HL-60 (cell line): ENCODE measurements around the gene SLC15A2.

Experiments used
- DNase-seq, 2 experiments: peaks; one replicate each; pipeline ENCODE4 v3.0.0-alpha.2; 2010 to 2020; ENCODE audit warnings: low read depth in 1 of 2, low spot score in 1 of 2
- H3K27ac ChIP-seq: fragments of 250-450 bp; sonication (Bioruptor Pico); replicated peaks from 2 replicates; pipeline ENCODE4 v1.5.1; 2020; ENCODE audit warnings: mild to moderate bottlenecking, moderate library complexity
- H3K27me3 ChIP-seq: fragments of 250-450 bp; sonication (Bioruptor Pico); 2 replicates; pipeline ENCODE4 v1.5.1; 2021; ENCODE audit warnings: mild to moderate bottlenecking, moderate library complexity; ENCODE audit not compliant: insufficient read depth, poor library complexity, severe bottlenecking
- H3K4me3 ChIP-seq: replicated peaks from 2 replicates; pipeline ENCODE4 v1.5.1; 2011; ENCODE audit warnings: mild to moderate bottlenecking, control low read depth, low read length; ENCODE audit not compliant: insufficient read depth
- CTCF ChIP-seq: IDR thresholded peaks from one replicate; pipeline ENCODE4 v1.5.1; 2011; ENCODE audit warnings: low read length, control low read depth, inconsistent platforms; ENCODE audit not compliant: insufficient read depth
- GABPA ChIP-seq: IDR thresholded peaks from 2 replicates; pipeline ENCODE4 v1.6.1; 2012; ENCODE audit warnings: low read depth
- POLR2AphosphoS5 ChIP-seq: IDR thresholded peaks from 2 replicates; pipeline ENCODE4 v1.6.1; 2012; ENCODE audit warnings: low read depth
- SPI1 ChIP-seq: IDR thresholded peaks from 2 replicates; pipeline ENCODE4 v1.6.1; 2012; ENCODE audit warnings: low read depth, mild to moderate bottlenecking, borderline replicate concordance
- TF ChIP-seq, protein P1 (sequence below): IDR thresholded peaks from 2 replicates; pipeline ENCODE4 v1.6.1; 2012; ENCODE audit warnings: low read depth; ENCODE audit not compliant: insufficient replicate concordance

SLC15A2 gene

GRCh38 chr3:121962443-121962842, 68.2 kb downstream of the SLC15A2 start:
- H3K27me3 ChIP-seq, result no peaks in the 10 kb centered on the region
- TF ChIP-seq SPI1 (no peak), POLR2AphosphoS5 (no peak), CTCF (no peak), GABPA (no peak)
- TF ChIP-seq, protein P1, sequence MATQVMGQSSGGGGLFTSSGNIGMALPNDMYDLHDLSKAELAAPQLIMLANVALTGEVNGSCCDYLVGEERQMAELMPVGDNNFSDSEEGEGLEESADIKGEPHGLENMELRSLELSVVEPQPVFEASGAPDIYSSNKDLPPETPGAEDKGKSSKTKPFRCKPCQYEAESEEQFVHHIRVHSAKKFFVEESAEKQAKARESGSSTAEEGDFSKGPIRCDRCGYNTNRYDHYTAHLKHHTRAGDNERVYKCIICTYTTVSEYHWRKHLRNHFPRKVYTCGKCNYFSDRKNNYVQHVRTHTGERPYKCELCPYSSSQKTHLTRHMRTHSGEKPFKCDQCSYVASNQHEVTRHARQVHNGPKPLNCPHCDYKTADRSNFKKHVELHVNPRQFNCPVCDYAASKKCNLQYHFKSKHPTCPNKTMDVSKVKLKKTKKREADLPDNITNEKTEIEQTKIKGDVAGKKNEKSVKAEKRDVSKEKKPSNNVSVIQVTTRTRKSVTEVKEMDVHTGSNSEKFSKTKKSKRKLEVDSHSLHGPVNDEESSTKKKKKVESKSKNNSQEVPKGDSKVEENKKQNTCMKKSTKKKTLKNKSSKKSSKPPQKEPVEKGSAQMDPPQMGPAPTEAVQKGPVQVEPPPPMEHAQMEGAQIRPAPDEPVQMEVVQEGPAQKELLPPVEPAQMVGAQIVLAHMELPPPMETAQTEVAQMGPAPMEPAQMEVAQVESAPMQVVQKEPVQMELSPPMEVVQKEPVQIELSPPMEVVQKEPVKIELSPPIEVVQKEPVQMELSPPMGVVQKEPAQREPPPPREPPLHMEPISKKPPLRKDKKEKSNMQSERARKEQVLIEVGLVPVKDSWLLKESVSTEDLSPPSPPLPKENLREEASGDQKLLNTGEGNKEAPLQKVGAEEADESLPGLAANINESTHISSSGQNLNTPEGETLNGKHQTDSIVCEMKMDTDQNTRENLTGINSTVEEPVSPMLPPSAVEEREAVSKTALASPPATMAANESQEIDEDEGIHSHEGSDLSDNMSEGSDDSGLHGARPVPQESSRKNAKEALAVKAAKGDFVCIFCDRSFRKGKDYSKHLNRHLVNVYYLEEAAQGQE, result no peak
- DNase-seq, result no peak
- H3K4me3 ChIP-seq, result no peak overlapping the region
- H3K27ac ChIP-seq, result no peak overlapping the region

- DNase-seq, result no peak
- no peak overlapping the region for H3K27ac ChIP-seq
- H3K4me3 ChIP-seq, result no peak overlapping the region
- no peaks in the 10 kb centered on the region for H3K27me3 ChIP-seq
- TF ChIP-seq SPI1 (no peak), POLR2AphosphoS5 (no peak), CTCF (no peak), GABPA (no peak)
- TF ChIP-seq, protein P1, result no peak
Measured at GRCh38 chr3:121963608-121964007, 69.4 kb downstream of the SLC15A2 start.

DNA sequence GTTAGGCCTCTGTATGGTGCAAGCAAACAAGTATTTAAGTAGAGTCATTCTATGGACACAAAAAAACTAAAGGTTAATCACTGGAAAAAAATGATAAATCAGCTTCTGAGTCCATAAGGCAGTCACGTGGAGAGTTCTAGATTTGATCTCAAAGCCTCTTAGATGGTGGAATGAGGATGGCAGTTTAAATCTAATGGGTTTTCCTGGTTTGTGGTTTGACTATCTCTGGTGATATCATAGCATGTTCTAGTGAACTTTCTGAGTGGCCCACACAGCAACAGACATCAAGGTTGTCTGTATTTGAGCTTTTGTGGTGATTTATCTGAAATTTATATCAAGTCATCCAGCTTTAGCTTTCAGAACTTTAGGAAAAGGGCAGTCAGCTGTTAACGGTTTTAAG, 75.4 kb downstream of the SLC15A2 start:
- Histone ChIP-seq H3K27me3 (no peaks in the 10 kb centered on the region), H3K27ac (no peak overlapping the region), H3K4me3 (no peak overlapping the region)
- no peak for TF ChIP-seq SPI1
- TF ChIP-seq CTCF, result no peak
- no peak for TF ChIP-seq POLR2AphosphoS5
- TF ChIP-seq, protein P1, result no peak
- TF ChIP-seq GABPA, result no peak
- DNase-seq, result no peak
